Measurements from ENCODE around the gene GPR158.
"Not testable (repeated sequence)": the region's sequence is repeated elsewhere in the genome, so short reads cannot be mapped to it uniquely, and the experiment has no call there.

Gene GPR158

GRCh38 chr10:25306386-25306785 lies 131.6 kb downstream of the GPR158 start:
- no peaks in the 10 kb centered on the region for H3K27me3 ChIP-seq (replicated peaks)
- no peaks in the 10 kb centered on the region for H3K36me3 ChIP-seq (replicated peaks)
- H3K4me3 ChIP-seq (ENCODE audit: low read depth, low read length) = no peak overlapping the region
- in situ Hi-C loops (cut with HindIII; ENCODE audit: low pct_ligation_motif_present, low sequenced_read_pairs) = no loop called here
- H3K27ac ChIP-seq = no peak overlapping the region
- DNase-seq = no peak
- TF ChIP-seq CTCF (IDR thresholded peaks at IDR 0.05; ENCODE audit: low read depth, low read length, missing control alignments) = no peak

DNA sequence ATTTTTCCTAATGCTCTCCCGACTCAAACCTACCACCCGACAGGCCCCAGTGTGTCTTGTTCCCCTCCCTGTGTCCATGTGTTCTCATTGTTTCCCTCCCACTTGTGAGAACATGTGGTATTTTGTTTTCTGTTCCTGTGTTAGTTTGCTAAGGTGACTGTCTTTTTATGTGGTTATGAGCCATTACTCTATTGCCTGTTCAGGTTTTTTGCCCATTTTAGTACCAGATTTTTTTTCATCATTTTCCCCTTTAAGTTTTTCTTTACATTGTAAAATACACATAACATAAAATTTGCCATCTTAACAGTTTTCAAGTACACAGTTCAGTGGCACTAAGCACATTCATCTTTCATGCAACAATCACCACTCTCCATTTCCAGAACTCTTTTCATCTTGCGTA lies 133.5 kb downstream of the GPR158 start:
- no peak for TF ChIP-seq CTCF (IDR thresholded peaks at IDR 0.05; ENCODE audit: low read depth, low read length, missing control alignments)
- H3K27ac ChIP-seq = no peak overlapping the region
- no peaks in the 10 kb centered on the region for H3K36me3 ChIP-seq (replicated peaks)
- no peak for DNase-seq
- H3K4me3 ChIP-seq (ENCODE audit: low read depth, low read length) = no peak overlapping the region
- in situ Hi-C loops (cut with HindIII; ENCODE audit: low pct_ligation_motif_present, low sequenced_read_pairs) = no loop called here
- no peaks in the 10 kb centered on the region for H3K27me3 ChIP-seq (replicated peaks)

GRCh38 chr10:25317596-25318211 lies 142.9 kb downstream of the GPR158 start:
- H3K4me3 ChIP-seq (ENCODE audit: low read depth, low read length); in situ Hi-C loops (cut with HindIII; ENCODE audit: low pct_ligation_motif_present, low sequenced_read_pairs); H3K36me3 ChIP-seq (replicated peaks): not testable (repeated sequence)

DNA sequence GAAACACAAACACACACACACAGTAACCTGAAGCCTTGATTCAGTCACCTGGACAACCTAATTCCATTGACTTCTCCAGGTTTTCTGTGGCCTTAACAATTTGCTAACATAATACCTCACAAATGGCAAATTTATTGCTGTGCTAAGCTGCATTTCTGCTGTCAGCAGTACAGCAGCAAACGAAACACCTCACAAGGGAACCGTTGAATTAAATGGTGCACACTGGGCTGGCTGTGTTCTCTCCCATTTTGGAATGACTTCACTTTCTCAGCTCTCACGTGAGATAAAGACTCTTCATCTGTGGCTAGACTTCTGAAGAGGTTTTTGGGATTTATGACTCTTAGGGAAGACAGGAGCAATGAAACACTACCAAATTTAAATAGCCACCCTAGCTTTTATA lies 152.5 kb downstream of the GPR158 start:
- Histone ChIP-seq H3K36me3 (replicated peaks) (no peaks in the 10 kb centered on the region), H3K27ac (no peak overlapping the region), H3K27me3 (replicated peaks) (no peaks in the 10 kb centered on the region), H3K4me3 (ENCODE audit: low read depth, low read length) (no peak overlapping the region)
- in situ Hi-C loops (cut with HindIII; ENCODE audit: low pct_ligation_motif_present, low sequenced_read_pairs) = no loop called here
- no peak for TF ChIP-seq CTCF (IDR thresholded peaks at IDR 0.05; ENCODE audit: low read depth, low read length, missing control alignments)
- DNase-seq = no peak

More at GRCh38 chr10:25317596-25318211, 142.9 kb downstream of the GPR158 start:
- not testable (repeated sequence) for H3K27ac ChIP-seq; H3K27me3 ChIP-seq (replicated peaks); DNase-seq

DNA sequence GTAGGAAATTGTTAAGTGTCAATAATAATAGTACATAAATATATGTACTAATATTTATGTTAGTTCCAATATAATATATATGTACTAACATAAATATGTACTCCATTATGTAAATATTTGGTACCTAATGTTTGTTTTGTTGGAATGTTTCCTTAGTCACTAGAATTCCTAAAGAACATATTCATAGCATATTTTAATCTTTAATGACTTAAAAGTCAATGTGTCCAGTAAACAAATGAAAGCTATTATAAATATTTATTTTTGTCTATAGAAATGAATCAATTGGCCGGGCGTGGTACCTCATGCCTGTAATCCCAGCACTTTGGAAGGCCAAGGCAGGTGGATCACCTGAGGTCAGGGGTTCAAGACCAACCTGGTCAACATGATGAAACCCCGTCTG lies 153.6 kb downstream of the GPR158 start:
- H3K27me3 ChIP-seq (replicated peaks) = no peaks in the 10 kb centered on the region
- TF ChIP-seq CTCF (IDR thresholded peaks at IDR 0.05; ENCODE audit: low read depth, low read length, missing control alignments) = no peak
- in situ Hi-C loops (cut with HindIII; ENCODE audit: low pct_ligation_motif_present, low sequenced_read_pairs) = no loop called here
- no peak overlapping the region for H3K4me3 ChIP-seq (ENCODE audit: low read depth, low read length)
- DNase-seq = no peak
- no peak overlapping the region for H3K27ac ChIP-seq
- no peaks in the 10 kb centered on the region for H3K36me3 ChIP-seq (replicated peaks)

- H3K27ac ChIP-seq; H3K4me3 ChIP-seq (ENCODE audit: low read depth, low read length); DNase-seq; in situ Hi-C loops (cut with HindIII; ENCODE audit: low pct_ligation_motif_present, low sequenced_read_pairs); H3K36me3 ChIP-seq (replicated peaks); H3K27me3 ChIP-seq (replicated peaks): not testable (repeated sequence)
Observed at GRCh38 chr10:25329587-25329986, 154.8 kb downstream of the GPR158 start.

GRCh38 chr10:25334445-25334844 lies 159.6 kb downstream of the GPR158 start:
- Histone ChIP-seq H3K27ac (no peak overlapping the region), H3K27me3 (replicated peaks) (no peaks in the 10 kb centered on the region), H3K4me3 (ENCODE audit: low read depth, low read length) (no peak overlapping the region), H3K36me3 (replicated peaks) (no peaks in the 10 kb centered on the region)
- in situ Hi-C loops (cut with HindIII; ENCODE audit: low pct_ligation_motif_present, low sequenced_read_pairs) = no loop called here
- no peak for TF ChIP-seq CTCF (IDR thresholded peaks at IDR 0.05; ENCODE audit: low read depth, low read length, missing control alignments)
- DNase-seq = no peak
